HepG2 (cell line): ENCODE results near the gene PEX14. TPM values are rescaled to one million over a fixed set of nuclear protein-coding genes. Genes with fewer than 3 reads are reported as not detected.

Experiments
- ATAC-seq: fragments of 200-7000 bp; cut with Tn5 transposase; 3 replicates; pipeline ENCODE4 v1.9.1; 2020; ENCODE audit warnings: mild to moderate bottlenecking, moderate library complexity
- BruUV-seq: library from RNA; stranded (reverse); fragments of 400-500 nt; replicated peaks from 2 replicates; lab custom pipeline; 2021; lab: Mats Ljungman, UMichigan
- CTCF ChIA-PET: fragments of 300-600 bp; formaldehyde crosslinking; extraction: SDS; loops from one replicate; lab custom pipeline; 2021; ENCODE audit warnings: low total read pairs, inconsistent platforms, low intra/inter-chr PET ratio; lab: Yijun Ruan, JAX
- POLR2A ChIA-PET: fragments of 350-600 bp; sonication (Branson Sonifier 250); formaldehyde crosslinking; loops from one replicate; lab custom pipeline; 2020; ENCODE audit warnings: antibody characterized with exemption, inconsistent platforms; lab: Yijun Ruan, JAX
- DNase-seq: peaks from one replicate; pipeline ENCODE4 v3.0.0-alpha.2; 2015; ENCODE audit warnings: low spot score
- FAIRE-seq: peaks from 3 replicates; lab custom pipeline; 2011; peaks lifted over from hg19 to GRCh38; lab: Jason Lieb, UNC
- H2AFZ ChIP-seq: one replicate; pipeline ENCODE4 v1.6.1; 2011; ENCODE audit warnings: low read length, inconsistent platforms
- H3K27ac ChIP-seq: fragments of 300-600 bp; 3 replicates; pipeline ENCODE4 v1.8.0; 2011; ENCODE audit warnings: mixed run types, mild to moderate bottlenecking, mixed read lengths, low read length, inconsistent platforms; ENCODE audit not compliant: insufficient read depth; ENCODE audit errors: extremely low read length
- H3K27me3 ChIP-seq, 2 experiments: fragments of 200-600 bp in 1 of 2; 2 replicates in 1 of 2; 3 replicates in 1 of 2; pipeline versions ENCODE4 v1.6.0 to v1.8.0; 2011; ENCODE audit warnings: low read length in 2 of 2, mild to moderate bottlenecking in 2 of 2, moderate library complexity in 2 of 2, inconsistent platforms in 1 of 2; ENCODE audit not compliant: insufficient read depth in 2 of 2, control insufficient read depth in 1 of 2
- H3K36me3 ChIP-seq, 2 experiments: fragments of 200-600 bp in 1 of 2; replicated peaks in 1 of 2; 2 replicates in 1 of 2; 3 replicates in 1 of 2; pipeline versions ENCODE4 v1.5.1 to v1.8.0; 2011; ENCODE audit warnings: low read length in 2 of 2, inconsistent platforms in 1 of 2; ENCODE audit not compliant: insufficient read depth in 2 of 2, control insufficient read depth in 1 of 2
- H3K4me1 ChIP-seq: 2 replicates; pipeline ENCODE4 v1.5.1; 2012; ENCODE audit warnings: low read length, inconsistent platforms; ENCODE audit not compliant: insufficient read depth
- H3K4me2 ChIP-seq: 2 replicates; pipeline ENCODE4 v1.6.0; 2011; ENCODE audit warnings: low read depth, low read length, inconsistent platforms
- H3K4me3 ChIP-seq, 3 experiments: fragments of 200-600 bp in 1 of 3; sonication (generic), shearing (Covaris generic) in 1 of 3; replicated peaks in 1 of 3; 2 replicates each; pipeline ENCODE4 v1.5.1; 2011 to 2016; ENCODE audit warnings: low read length in 3 of 3, inconsistent platforms in 2 of 3, low read depth in 2 of 3, mild to moderate bottlenecking in 2 of 3, control low read depth in 1 of 3, mixed read lengths in 1 of 3; ENCODE audit not compliant: insufficient read depth in 1 of 3
- H3K79me2 ChIP-seq: one replicate; pipeline ENCODE4 v1.6.1; 2011; ENCODE audit warnings: low read length, inconsistent platforms; ENCODE audit not compliant: insufficient read depth
- H3K9ac ChIP-seq: 2 replicates; pipeline ENCODE4 v1.6.0; 2011; ENCODE audit warnings: mild to moderate bottlenecking, low read depth, low read length, inconsistent platforms; ENCODE audit not compliant: insufficient read depth
- H3K9me3 ChIP-seq: 2 replicates; pipeline ENCODE4 v1.5.1; 2012; ENCODE audit warnings: mild to moderate bottlenecking, low read length
- H4K20me1 ChIP-seq: 2 replicates; pipeline ENCODE4 v1.6.0; 2011; ENCODE audit warnings: inconsistent platforms, mild to moderate bottlenecking, low read length, moderate library complexity; ENCODE audit not compliant: insufficient read depth
- CEBPG ChIP-seq: IDR thresholded peaks from 2 replicates; pipeline ENCODE4 v1.6.1; 2016
- ESRRA ChIP-seq: sonication (generic); formaldehyde crosslinking; IDR thresholded peaks from 2 replicates; pipeline ENCODE4 v1.5.1; 2020; ENCODE audit warnings: mild to moderate bottlenecking, low read depth, missing genetic modification reagents
- MXD4 ChIP-seq: IDR thresholded peaks from 2 replicates; pipeline ENCODE4 v1.6.1; 2016; ENCODE audit warnings: mild to moderate bottlenecking, missing biosample characterization, missing genetic modification reagents
- POLR2A ChIP-seq, 2 experiments: IDR thresholded peaks; 2 replicates each; pipeline ENCODE4 v1.6.1; 2011; ENCODE audit warnings: low read depth in 2 of 2, low read length in 2 of 2, mild to moderate bottlenecking in 1 of 2, moderate library complexity in 1 of 2; ENCODE audit not compliant: insufficient read depth in 1 of 2
- SALL2 ChIP-seq: sonication (generic); formaldehyde crosslinking; IDR thresholded peaks from 2 replicates; pipeline ENCODE4 v1.8.1; 2023; ENCODE audit warnings: mild to moderate bottlenecking, missing genetic modification reagents, inconsistent platforms
- ZNF558 ChIP-seq: sonication (generic); formaldehyde crosslinking; IDR thresholded peaks from 2 replicates; pipeline ENCODE4 v1.9.0; 2022; ENCODE audit warnings: mild to moderate bottlenecking, missing genetic modification reagents, borderline replicate concordance
- ZNF672 ChIP-seq: sonication (generic); formaldehyde crosslinking; IDR thresholded peaks from 2 replicates; pipeline ENCODE4 v1.8.1; 2022; ENCODE audit warnings: missing genetic modification reagents
- ZNF850 ChIP-seq: sonication (generic); formaldehyde crosslinking; conservative IDR thresholded peaks from 2 replicates; pipeline ENCODE4 v1.9.0; 2021; ENCODE audit warnings: mild to moderate bottlenecking, missing genetic modification reagents
- ZSCAN5A ChIP-seq: sonication (generic); formaldehyde crosslinking; IDR thresholded peaks from 2 replicates; pipeline ENCODE4 v1.8.0; 2022; ENCODE audit warnings: mild to moderate bottlenecking, missing genetic modification reagents, borderline replicate concordance
- WGBS: methylation state at CpG from one replicate; pipeline ENCODE4 v1.1.6; 2017; ENCODE audit warnings: low lambda C conversion rate; 5-methylcytosine and 5-hydroxymethylcytosine counted together
- in situ Hi-C: cut with HindIII; loops from 2 replicates; pipeline ENCODE4 v1.10.0; 2017; ENCODE audit warnings: low pct_unique_long_range_greater_than_20kb; ENCODE audit not compliant: extremely low pct_ligation_motif_present
- intact Hi-C: fragments of 100-400 bp; cut with micrococcal nuclease; formaldehyde crosslinking; loops from one replicate; pipeline ENCODE4 v1.10.0; 2022; ENCODE audit not compliant: unreplicated experiment
- polyA plus RNA-seq, 8 experiments: library from polyadenylated mRNA; depleted of rRNA in 3 of 8; stranded (reverse) in 7 of 8; unstranded in 1 of 8; fragments of >200 nt; fragmentation: Illumina TruSeq in 4 of 8; extraction: Trizol in 4 of 8; gene quantifications; 2 replicates each; pipeline versions ENCODE4 v1.2.1 to v1.2.3, GENCODE V29; 2011 to 2016; ENCODE audit warnings: low read depth in 4 of 8, missing spikeins in 1 of 8, mixed read lengths in 1 of 8; ENCODE audit not compliant: insufficient read depth in 1 of 8
- total RNA-seq, 5 experiments: library from RNA; depleted of rRNA; stranded (reverse); fragments of >200 nt; fragmentation: Illumina TruSeq; extraction: Trizol; gene quantifications; 2 replicates each; pipeline ENCODE4 v1.2.3, GENCODE V29; 2016; ENCODE audit warnings: low read depth in 1 of 5
- TF ChIP-seq, protein P1 (sequence below): IDR thresholded peaks from 2 replicates; pipeline ENCODE4 v1.6.1; 2012; ENCODE audit warnings: low read depth, low read length, improper control_type of control experiment

Gene PEX14
- total and polyA plus RNA-seq, 2 of the 13 experiments (the other 11 are each of a cell fraction or from before 2014, with no cell fraction given): 6.5 to 9.9 TPM

GRCh38 chr1:10635992-10636391 lies 161.2 kb downstream of the PEX14 start:
- FAIRE-seq: no peak
- TF ChIP-seq ZSCAN5A (CRISPR knock-in tag) (no peak), ZNF558 (CRISPR knock-in tag) (no peak), CEBPG (CRISPR knock-in tag) (no peak), ZNF850 (CRISPR knock-in tag) (no peak), POLR2A (IDR thresholded peaks at IDR 0.05; ENCODE audit: insufficient read depth in 1 of 2, low read depth in 2 of 2, low read length in 2 of 2) (no peak), ZNF672 (CRISPR knock-in tag) (no peak), ESRRA (CRISPR knock-in tag) (no peak), MXD4 (CRISPR knock-in tag) (no peak), SALL2 (CRISPR knock-in tag) (no peak)
- TF ChIP-seq, protein P1, sequence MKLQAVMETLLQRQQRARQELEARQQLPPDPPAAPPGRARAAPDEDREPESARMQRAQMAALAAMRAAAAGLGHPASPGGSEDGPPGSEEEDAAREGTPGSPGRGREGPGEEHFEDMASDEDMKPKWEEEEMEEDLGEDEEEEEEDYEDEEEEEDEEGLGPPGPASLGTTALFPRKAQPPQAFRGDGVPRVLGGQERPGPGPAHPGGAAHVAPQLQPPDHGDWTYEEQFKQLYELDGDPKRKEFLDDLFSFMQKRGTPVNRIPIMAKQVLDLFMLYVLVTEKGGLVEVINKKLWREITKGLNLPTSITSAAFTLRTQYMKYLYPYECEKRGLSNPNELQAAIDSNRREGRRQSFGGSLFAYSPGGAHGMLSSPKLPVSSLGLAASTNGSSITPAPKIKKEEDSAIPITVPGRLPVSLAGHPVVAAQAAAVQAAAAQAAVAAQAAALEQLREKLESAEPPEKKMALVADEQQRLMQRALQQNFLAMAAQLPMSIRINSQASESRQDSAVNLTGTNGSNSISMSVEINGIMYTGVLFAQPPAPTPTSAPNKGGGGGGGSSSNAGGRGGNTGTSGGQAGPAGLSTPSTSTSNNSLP: no peak
- ChIA-PET POLR2A (no interaction called here), CTCF (no interaction called here)
- Histone ChIP-seq H3K4me2 (no peak overlapping the region), H3K9ac (no peak overlapping the region), H2AFZ (no peak overlapping the region), H3K27me3 (no peaks in the 10 kb centered on the region; a peak in 1 of 5 replicates), H3K79me2 (no peaks in the 10 kb centered on the region), H3K27ac (no peak overlapping the region), H3K9me3 (no peaks in the 10 kb centered on the region), H3K4me3 (no peak overlapping the region), H4K20me1 (no peaks in the 10 kb centered on the region), H3K36me3 (peaks cover 0 to 3% of the 10 kb centered on the region in 2 experiments; a peak in 1 of 5 replicates), H3K4me1 (peaks cover 5% of the 10 kb centered on the region)
- BruUV-seq: no TSS peak
- no peak for DNase-seq
- 95% methylated on average over 4 of the region's 18 CpGs for WGBS
- in situ Hi-C loops (no loop called here), intact Hi-C loops (no loop called here)
- ATAC-seq: no peak
